Lower leg skin (tissue), 4 donors: ENCODE results near the gene LINS1. TPM values are rescaled to one million over a fixed set of nuclear protein-coding genes. Genes with fewer than 3 reads are reported as not detected.

Source experiments
- DNase-seq, 2 donors: peaks; one replicate each; pipeline ENCODE4 v3.0.0-alpha.2; 2019; ENCODE audit warnings: low spot score in 2 of 2
- H3K4me3 ChIP-seq: fragments of 200-600 bp; sonication (generic); 2 replicates; pipeline ENCODE4 v1.5.1; 2017; ENCODE audit warnings: mild to moderate bottlenecking, low read depth; ENCODE audit not compliant: poor library complexity, severe bottlenecking
- POLR2A ChIP-seq, 2 donors: fragments of 450-650 bp; IDR thresholded peaks; one replicate each; pipeline ENCODE4 v1.6.1; 2016 to 2017; ENCODE audit warnings: antibody characterized with exemption in 2 of 2, mild to moderate bottlenecking in 1 of 2, moderate library complexity in 1 of 2
- WGBS, 2 donors: methylation state at CpG; one replicate each; pipeline ENCODE4 v1.1.5; 2018; 5-methylcytosine and 5-hydroxymethylcytosine counted together
- intact Hi-C: fragments of 100-400 bp; cut with DNase I; formaldehyde crosslinking; loops from one replicate; pipeline ENCODE4 v1.15.0; 2023; ENCODE audit warnings: low total_unique reads
- total RNA-seq, 4 donors: library from RNA; depleted of rRNA; stranded (reverse); fragments of >200 nt; gene quantifications; one replicate each; pipeline ENCODE4 v1.1.0, GENCODE V29; 2016
- TF ChIP-seq, protein P1 (sequence below), 3 donors: fragments of 450-650 bp; IDR thresholded peaks; one replicate each; pipeline ENCODE4 v1.5.1; 2016; ENCODE audit warnings: antibody characterized with exemption in 3 of 3, mild to moderate bottlenecking in 3 of 3, moderate library complexity in 2 of 3

LINS1 gene
- total RNA-seq, 4 donors from 2014 or later = 12.5 to 24.9 (median 18.7) TPM

DNA sequence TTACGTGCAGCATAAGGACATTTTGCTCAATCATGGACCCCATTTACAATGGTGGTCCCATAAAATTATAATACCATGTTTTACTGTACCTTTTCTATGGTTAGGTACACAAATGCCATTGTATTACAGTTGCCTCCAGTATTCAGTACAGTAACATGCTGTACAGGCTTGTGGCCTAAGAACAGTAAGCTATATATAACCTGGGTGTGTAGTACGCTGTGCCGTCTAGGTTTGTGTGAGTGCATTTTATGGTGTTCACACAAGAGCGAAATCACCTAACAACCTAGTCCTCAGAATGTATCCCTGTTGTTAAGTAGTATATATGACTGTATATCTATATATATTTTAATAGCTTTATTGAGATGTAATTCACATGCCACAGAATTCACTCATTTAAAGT, 12.9 kb upstream of the LINS1 start:
- intact Hi-C loops = no loop called here
- H3K4me3 ChIP-seq = no peak overlapping the region
- TF ChIP-seq POLR2A (IDR thresholded peaks at IDR 0.05) = no peak
- WGBS, 2 donors = 91 to 92% methylated on average over 4 of the region's 4 CpGs
- DNase-seq = no peak

DNA sequence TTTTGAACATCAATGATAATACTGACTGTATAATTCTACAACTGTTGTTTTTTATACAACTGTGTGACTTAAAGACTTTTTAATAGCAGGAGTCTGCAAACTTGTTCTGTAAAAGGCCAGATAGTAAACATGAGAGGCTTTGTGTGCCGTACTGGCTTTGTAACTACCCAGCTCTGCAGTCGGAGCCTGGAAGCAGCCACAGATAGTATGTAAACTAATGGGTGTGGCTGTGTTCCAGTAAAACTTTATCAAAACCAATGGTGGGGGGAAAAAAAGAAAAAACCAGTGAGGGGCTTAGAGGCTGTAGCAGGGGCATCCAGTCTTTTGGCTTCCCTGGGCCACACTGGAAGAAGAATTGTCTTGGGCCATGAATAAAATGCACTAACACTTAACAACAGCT, 12.4 kb upstream of the LINS1 start:
- intact Hi-C loops = no loop called here
- TF ChIP-seq, protein P1, sequence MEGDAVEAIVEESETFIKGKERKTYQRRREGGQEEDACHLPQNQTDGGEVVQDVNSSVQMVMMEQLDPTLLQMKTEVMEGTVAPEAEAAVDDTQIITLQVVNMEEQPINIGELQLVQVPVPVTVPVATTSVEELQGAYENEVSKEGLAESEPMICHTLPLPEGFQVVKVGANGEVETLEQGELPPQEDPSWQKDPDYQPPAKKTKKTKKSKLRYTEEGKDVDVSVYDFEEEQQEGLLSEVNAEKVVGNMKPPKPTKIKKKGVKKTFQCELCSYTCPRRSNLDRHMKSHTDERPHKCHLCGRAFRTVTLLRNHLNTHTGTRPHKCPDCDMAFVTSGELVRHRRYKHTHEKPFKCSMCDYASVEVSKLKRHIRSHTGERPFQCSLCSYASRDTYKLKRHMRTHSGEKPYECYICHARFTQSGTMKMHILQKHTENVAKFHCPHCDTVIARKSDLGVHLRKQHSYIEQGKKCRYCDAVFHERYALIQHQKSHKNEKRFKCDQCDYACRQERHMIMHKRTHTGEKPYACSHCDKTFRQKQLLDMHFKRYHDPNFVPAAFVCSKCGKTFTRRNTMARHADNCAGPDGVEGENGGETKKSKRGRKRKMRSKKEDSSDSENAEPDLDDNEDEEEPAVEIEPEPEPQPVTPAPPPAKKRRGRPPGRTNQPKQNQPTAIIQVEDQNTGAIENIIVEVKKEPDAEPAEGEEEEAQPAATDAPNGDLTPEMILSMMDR (IDR thresholded peaks at IDR 0.05) = no peak
- no peak for TF ChIP-seq POLR2A (IDR thresholded peaks at IDR 0.05)
- H3K4me3 ChIP-seq = no peak overlapping the region
- WGBS, 2 donors = 76 to 84% methylated on average over 2 of the region's 2 CpGs
- no peak for DNase-seq

DNA sequence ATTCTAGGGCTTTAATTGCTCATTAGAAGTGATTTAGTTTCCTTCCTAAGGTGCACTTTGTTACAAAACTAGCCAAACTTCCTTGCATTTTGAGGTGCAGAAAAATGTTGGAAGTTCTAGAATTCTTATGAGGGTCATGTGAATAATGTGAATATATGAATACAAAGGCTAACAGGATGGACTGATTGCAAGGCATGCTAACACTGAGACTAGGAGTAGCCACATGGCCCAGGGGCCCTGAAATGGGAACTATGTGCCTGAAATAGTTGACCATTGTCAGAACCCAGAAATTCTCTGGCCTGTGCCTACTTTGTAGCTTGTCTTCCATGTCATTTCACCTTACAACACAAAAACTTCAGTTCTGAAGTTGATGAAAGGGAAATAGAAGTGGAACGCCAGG, 11.2 kb upstream of the LINS1 start:
- H3K4me3 ChIP-seq = no peak overlapping the region
- no peak for TF ChIP-seq POLR2A (IDR thresholded peaks at IDR 0.05)
- TF ChIP-seq, protein P1 (IDR thresholded peaks at IDR 0.05) = no peak
- intact Hi-C loops = no loop called here
- no peak for DNase-seq
- WGBS, 2 donors = 95 to 100% methylated on average over 1 of the region's 1 CpG

DNA sequence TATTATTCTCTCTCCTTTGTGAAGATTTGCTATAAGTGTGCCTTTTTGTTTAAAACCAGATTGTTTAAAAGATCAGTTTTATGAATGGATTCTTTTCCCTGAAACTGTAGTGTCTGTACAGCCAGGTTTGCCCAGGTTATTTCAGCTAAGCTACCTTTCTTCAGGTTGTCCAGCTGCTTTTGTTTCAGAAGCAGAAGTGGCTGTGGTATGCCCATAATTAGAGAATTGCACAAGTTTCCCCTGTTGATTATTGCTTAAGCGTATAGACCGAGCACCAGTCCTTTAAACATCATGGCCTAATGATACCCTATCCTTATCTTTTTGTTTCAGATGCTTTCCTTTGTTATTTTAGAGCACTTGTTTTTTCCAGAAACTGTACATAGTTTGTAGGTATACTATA, 10.6 kb upstream of the LINS1 start:
- no peak overlapping the region for H3K4me3 ChIP-seq
- no peak for DNase-seq
- TF ChIP-seq, protein P1 (IDR thresholded peaks at IDR 0.05) = no peak
- TF ChIP-seq POLR2A (IDR thresholded peaks at IDR 0.05) = no peak
- WGBS, 2 donors = 85 to 93% methylated on average over 2 of the region's 2 CpGs
- intact Hi-C loops = no loop called here

DNA sequence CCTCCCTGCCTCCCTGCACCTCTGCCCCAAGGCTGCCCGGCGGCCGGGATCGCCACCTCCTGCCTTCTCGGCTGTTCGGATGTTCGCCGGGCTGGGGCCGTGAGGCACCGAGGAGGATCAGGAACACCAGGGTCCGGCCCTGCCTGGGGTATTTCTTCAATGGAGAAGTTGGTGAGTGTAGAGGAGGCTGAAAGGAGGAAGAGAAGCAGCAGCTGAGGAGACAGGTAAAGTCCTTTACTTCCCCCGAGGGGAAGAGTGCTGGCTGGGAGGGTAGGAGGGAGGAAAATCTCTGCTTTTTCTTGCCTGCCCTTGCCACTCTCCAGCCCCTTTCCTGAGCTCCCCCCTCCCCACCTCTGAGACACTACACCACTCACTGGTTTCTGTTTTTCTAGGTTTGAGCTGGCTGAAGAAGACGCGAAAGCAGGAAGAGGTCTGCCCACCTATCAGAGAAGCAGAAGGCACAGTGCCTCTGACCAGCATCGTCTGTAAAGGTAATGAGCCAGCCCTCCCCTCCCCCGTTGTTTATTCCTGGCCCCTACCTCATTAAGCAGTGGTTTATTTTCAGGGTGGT, 924 bp upstream of the LINS1 start:
- 2% methylated on average over 7 to 16 of the region's 16 CpGs for WGBS, 2 donors
- TF ChIP-seq POLR2A (IDR thresholded peaks at IDR 0.05) = no peak
- TF ChIP-seq, protein P1 (IDR thresholded peaks at IDR 0.05) = no peak
- intact Hi-C loops = no loop called here
- peak overlapping the region; percentile 88 for H3K4me3 ChIP-seq
- no peak for DNase-seq

DNA sequence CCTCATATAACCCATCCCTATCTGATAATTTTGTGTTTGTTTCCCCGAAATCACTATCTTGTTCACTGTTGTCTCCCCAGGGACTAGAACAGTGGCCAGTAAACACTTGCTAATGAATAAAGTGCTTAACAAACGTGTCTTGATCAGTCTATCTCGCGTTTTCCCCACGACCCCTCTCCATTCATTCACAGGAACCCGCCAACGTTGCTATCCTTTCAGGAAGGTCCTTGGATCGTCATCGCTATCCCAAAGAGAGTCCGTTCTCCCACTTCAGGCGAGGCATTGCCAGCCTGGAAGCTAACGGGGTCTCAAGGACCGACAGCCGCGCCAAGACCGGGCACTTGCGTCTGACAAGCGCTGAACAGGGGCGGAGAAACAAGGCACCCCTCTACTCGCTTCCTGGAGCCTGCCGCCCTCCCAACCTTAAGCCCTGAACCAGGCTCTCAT, 344 bp downstream of the LINS1 start:
- DNase-seq = no peak
- TF ChIP-seq, protein P1 (IDR thresholded peaks at IDR 0.05) = no peak
- TF ChIP-seq POLR2A (IDR thresholded peaks at IDR 0.05) = no peak
- intact Hi-C loops = no loop called here
- peak overlapping the region; percentile 74 for H3K4me3 ChIP-seq
- 0 to 1% methylated on average over 16 to 21 of the region's 21 CpGs for WGBS, 2 donors
